Stimulated activated CD4-positive, alpha-beta T cell treated with anti-CD3 and anti-CD28 coated beads, Interleukin-15, amount 100 ng/mL, for 48 hours (primary cell): ENCODE data around the gene SORCS1.

Source experiments
- DNase-seq, 2 donors: peaks; one replicate each; pipeline ENCODE4 v3.0.0-alpha.2; 2020; ENCODE audit warnings: low read depth in 2 of 2

SORCS1 gene

GRCh38 chr10:106672517-106673175 lies 491.9 kb downstream of the SORCS1 start:
- no peak for DNase-seq

- DNase-seq: no peak
Observed at GRCh38 chr10:106661767-106662140, 502.8 kb downstream of the SORCS1 start.

- no peak for DNase-seq
Observed at GRCh38 chr10:106661133-106661766, 503.3 kb downstream of the SORCS1 start.

- no peak for DNase-seq
Observed at GRCh38 chr10:106660550-106660949, 504.0 kb downstream of the SORCS1 start.

GRCh38 chr10:106655636-106656035 lies 508.9 kb downstream of the SORCS1 start:
- DNase-seq: no peak

- DNase-seq: no peak
Observed at GRCh38 chr10:106655165-106655564, 509.3 kb downstream of the SORCS1 start.

GRCh38 chr10:106652279-106652678 lies 512.2 kb downstream of the SORCS1 start:
- no peak for DNase-seq

GRCh38 chr10:106648534-106649481 lies 515.7 kb downstream of the SORCS1 start:
- no peak for DNase-seq

- no peak for DNase-seq
Observed at GRCh38 chr10:106643473-106643872, 521.0 kb downstream of the SORCS1 start.

GRCh38 chr10:106637873-106638272 lies 526.6 kb downstream of the SORCS1 start:
- no peak for DNase-seq

GRCh38 chr10:106636766-106637491 lies 527.6 kb downstream of the SORCS1 start:
- DNase-seq: no peak

GRCh38 chr10:106635947-106636346 lies 528.6 kb downstream of the SORCS1 start:
- no peak for DNase-seq

- no peak for DNase-seq
Observed at GRCh38 chr10:106631016-106631702, 533.3 kb downstream of the SORCS1 start.

GRCh38 chr10:106626371-106626770 lies 538.1 kb downstream of the SORCS1 start:
- DNase-seq: no peak

- no peak for DNase-seq
Observed at GRCh38 chr10:106625751-106626150, 538.8 kb downstream of the SORCS1 start.

- no peak for DNase-seq
Observed at GRCh38 chr10:106619346-106619745, 545.2 kb downstream of the SORCS1 start.

- DNase-seq: no peak
Observed at GRCh38 chr10:106618646-106619045, 545.9 kb downstream of the SORCS1 start.

- no peak for DNase-seq
Observed at GRCh38 chr10:106615081-106615480, 549.4 kb downstream of the SORCS1 start.

- no peak for DNase-seq
Observed at GRCh38 chr10:106614293-106614692, 550.2 kb downstream of the SORCS1 start.

GRCh38 chr10:106612381-106612780 lies 552.1 kb downstream of the SORCS1 start:
- DNase-seq: no peak
